K562 (cell line): ENCODE data around the gene TMEM184B. TPM values are rescaled to one million over a fixed set of nuclear protein-coding genes. Genes with fewer than 3 reads are reported as not detected.

Source experiments
- ATF1 ChIP-seq, 2 experiments: fragments of 450-650 bp in 1 of 2; IDR thresholded peaks; 2 replicates each; pipeline ENCODE4 v1.6.1; 2016; ENCODE audit warnings: missing compliant biosample characterization in 1 of 2, missing genetic modification characterization in 1 of 2
- ATF7 ChIP-seq: fragments of 450-650 bp; IDR thresholded peaks from 2 replicates; pipeline ENCODE4 v1.7.1; 2014; ENCODE audit warnings: mild to moderate bottlenecking, moderate library complexity
- E2F3 ChIP-seq: fragments of 250-450 bp; sonication (Bioruptor Pico); IDR thresholded peaks from 2 replicates; pipeline ENCODE4 v1.4.0; 2020; ENCODE audit warnings: mild to moderate bottlenecking
- EP400 ChIP-seq: fragments of 450-650 bp; IDR thresholded peaks from 2 replicates; pipeline ENCODE4 v1.6.1; 2017; ENCODE audit warnings: antibody characterized with exemption, mild to moderate bottlenecking, moderate library complexity
- FOXP1 ChIP-seq: sonication (generic); formaldehyde crosslinking; IDR thresholded peaks from 2 replicates; pipeline ENCODE4 v1.8.0; 2022; ENCODE audit warnings: mild to moderate bottlenecking, missing genetic modification reagents
- GATA2 ChIP-seq: sonication (generic); formaldehyde crosslinking; IDR thresholded peaks from 2 replicates; pipeline ENCODE4 v1.4.0; 2020; ENCODE audit warnings: mild to moderate bottlenecking, missing genetic modification reagents
- HDGF ChIP-seq: fragments of 450-650 bp; IDR thresholded peaks from 2 replicates; pipeline ENCODE4 v1.6.1; 2016
- HEY1 ChIP-seq: fragments of 250-450 bp; sonication (Bioruptor Pico); IDR thresholded peaks from 2 replicates; pipeline ENCODE4 v1.5.0; 2020; ENCODE audit warnings: mild to moderate bottlenecking, moderate library complexity, borderline replicate concordance
- ILK ChIP-seq: fragments of 450-650 bp; IDR thresholded peaks from 2 replicates; pipeline ENCODE4 v1.6.1; 2016; ENCODE audit warnings: missing genetic modification characterization, low read depth, mild to moderate bottlenecking, missing compliant biosample characterization, moderate library complexity, borderline replicate concordance
- KDM2B ChIP-seq: fragments of 250-450 bp; sonication (Bioruptor Pico); IDR thresholded peaks from 2 replicates; pipeline ENCODE4 v1.8.0; 2021; ENCODE audit warnings: mild to moderate bottlenecking, moderate library complexity
- KDM5B ChIP-seq: fragments of 200-600 bp; sonication (generic); IDR thresholded peaks from 2 replicates; pipeline ENCODE4 v1.6.1; 2012; ENCODE audit warnings: low read depth, mild to moderate bottlenecking, moderate library complexity, low read length, control low read depth, inconsistent platforms; ENCODE audit not compliant: insufficient replicate concordance
- LEF1 ChIP-seq: fragments of 450-650 bp; IDR thresholded peaks from 2 replicates; pipeline ENCODE4 v1.6.1; 2016; ENCODE audit warnings: mild to moderate bottlenecking
- NCOA6 ChIP-seq: fragments of 450-650 bp; IDR thresholded peaks from 2 replicates; pipeline ENCODE4 v1.6.1; 2017; ENCODE audit warnings: mild to moderate bottlenecking
- NCOR1 ChIP-seq: fragments of 450-650 bp; IDR thresholded peaks from 2 replicates; pipeline ENCODE4 v1.6.1; 2016; ENCODE audit warnings: mild to moderate bottlenecking, moderate library complexity
- POU5F1 ChIP-seq: fragments of 150-350 bp; IDR thresholded peaks from 2 replicates; pipeline ENCODE4 v1.6.1; 2014; ENCODE audit warnings: borderline replicate concordance, low read length, low read depth, mild to moderate bottlenecking; ENCODE audit not compliant: partially characterized antibody
- SAP30 ChIP-seq: fragments of 200-600 bp; sonication (generic); IDR thresholded peaks from 2 replicates; pipeline ENCODE4 v1.6.1; 2012; ENCODE audit warnings: borderline replicate concordance, low read depth, mild to moderate bottlenecking, moderate library complexity, low read length, control low read depth, inconsistent platforms; ENCODE audit not compliant: insufficient read depth, poor library complexity, severe bottlenecking
- SMARCB1 ChIP-seq: IDR thresholded peaks from 2 replicates; pipeline ENCODE4 v1.6.1; 2011; ENCODE audit warnings: improper control_type of control experiment, low read depth; ENCODE audit not compliant: insufficient read length
- ZNF12 ChIP-seq: sonication (generic); formaldehyde crosslinking; IDR thresholded peaks from 2 replicates; pipeline ENCODE4 v1.4.0; 2020; ENCODE audit warnings: mild to moderate bottlenecking, missing genetic modification reagents
- ZNF282 ChIP-seq: sonication (generic); formaldehyde crosslinking; IDR thresholded peaks from 2 replicates; pipeline ENCODE4 v1.8.1; 2023; ENCODE audit warnings: missing genetic modification reagents
- ZNF431 ChIP-seq: sonication (generic); formaldehyde crosslinking; IDR thresholded peaks from 2 replicates; pipeline ENCODE4 v1.8.0; 2022; ENCODE audit warnings: mild to moderate bottlenecking, missing genetic modification reagents
- ZNF75A ChIP-seq: fragments of 450-650 bp; formaldehyde crosslinking; IDR thresholded peaks from 2 replicates; pipeline ENCODE4 v1.4.0; 2020; ENCODE audit warnings: mild to moderate bottlenecking
- ZNF785 ChIP-seq: fragments of 250-450 bp; sonication (Bioruptor Pico); IDR thresholded peaks from 2 replicates; pipeline ENCODE4 v1.4.0; 2020; ENCODE audit warnings: mild to moderate bottlenecking
- ZSCAN32 ChIP-seq: fragments of 450-650 bp; formaldehyde crosslinking; IDR thresholded peaks from 2 replicates; pipeline ENCODE4 v1.4.0; 2020; ENCODE audit warnings: mild to moderate bottlenecking, moderate library complexity
- polyA plus RNA-seq, 8 experiments: library from polyadenylated mRNA; depleted of rRNA in 4 of 8; stranded (reverse) in 5 of 8; unstranded in 3 of 8; fragments of >200 nt; fragmentation: Nextera tagmentation in 2 of 8; fragmentation: Illumina TruSeq in 1 of 8; extraction: Ambion mirVana in 2 of 8; extraction: Trizol in 1 of 8; gene quantifications; 2 replicates each; pipeline versions ENCODE4 v1.2.1 to v1.2.3, GENCODE V29; 2011 to 2014; ENCODE audit warnings: inconsistent platforms in 1 of 8, missing spikeins in 1 of 8
- total RNA-seq, 7 experiments: library from RNA; depleted of rRNA in 6 of 7; stranded (reverse); fragments of >200 nt in 6 of 7; fragmentation: Illumina TruSeq in 2 of 7; extraction: Trizol in 2 of 7; gene quantifications; 2 replicates each; pipeline versions ENCODE4 v1.2.1 to v1.2.3, GENCODE V29; 2011 to 2021; ENCODE audit warnings: low replicate concordance in 1 of 7
- TF ChIP-seq, protein P1 (sequence below): IDR thresholded peaks from 2 replicates; pipeline ENCODE4 v1.6.1; 2016; ENCODE audit warnings: missing genetic modification characterization, missing compliant biosample characterization
- TF ChIP-seq, protein P2 (sequence below): sonication (generic); formaldehyde crosslinking; IDR thresholded peaks from 2 replicates; pipeline ENCODE4 v1.8.0; 2022; ENCODE audit warnings: mild to moderate bottlenecking, missing genetic modification reagents
- TF ChIP-seq, protein P3 (sequence below): sonication (generic); formaldehyde crosslinking; IDR thresholded peaks from 2 replicates; pipeline ENCODE4 v1.8.1; 2023; ENCODE audit warnings: mild to moderate bottlenecking, missing genetic modification reagents
- TF ChIP-seq, protein P4 (sequence below): fragments of 450-650 bp; IDR thresholded peaks from 2 replicates; pipeline ENCODE4 v1.6.1; 2016; ENCODE audit warnings: missing biosample characterization, missing genetic modification characterization

The TMEM184B gene
- total and polyA plus RNA-seq, 9 of the 15 experiments (the other 6 are each of a cell fraction or from before 2014, with no cell fraction given) = 0.31 to 25.1 (median 6.2) TPM

DNA sequence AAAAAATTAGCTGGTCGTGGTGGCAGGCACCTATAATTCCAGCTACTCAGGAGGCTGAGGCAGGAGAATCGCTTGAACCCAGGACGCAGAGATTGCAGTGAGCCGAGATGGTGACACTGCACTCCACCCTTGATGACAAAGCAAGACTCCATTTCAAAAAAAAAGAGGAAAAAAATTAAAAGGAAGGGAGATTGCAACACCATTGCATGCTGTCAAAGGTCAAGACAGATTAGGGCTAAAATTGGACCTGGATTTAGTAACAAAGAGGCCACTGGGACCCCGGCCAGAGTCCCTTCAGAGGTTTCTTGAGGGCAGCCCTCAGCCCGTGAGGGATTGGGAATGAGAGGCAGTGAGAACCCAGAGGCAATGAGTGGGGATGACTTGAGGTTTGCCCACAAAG lies 79.2 kb downstream of the TMEM184B start (continued):
- TF ChIP-seq, protein P1, sequence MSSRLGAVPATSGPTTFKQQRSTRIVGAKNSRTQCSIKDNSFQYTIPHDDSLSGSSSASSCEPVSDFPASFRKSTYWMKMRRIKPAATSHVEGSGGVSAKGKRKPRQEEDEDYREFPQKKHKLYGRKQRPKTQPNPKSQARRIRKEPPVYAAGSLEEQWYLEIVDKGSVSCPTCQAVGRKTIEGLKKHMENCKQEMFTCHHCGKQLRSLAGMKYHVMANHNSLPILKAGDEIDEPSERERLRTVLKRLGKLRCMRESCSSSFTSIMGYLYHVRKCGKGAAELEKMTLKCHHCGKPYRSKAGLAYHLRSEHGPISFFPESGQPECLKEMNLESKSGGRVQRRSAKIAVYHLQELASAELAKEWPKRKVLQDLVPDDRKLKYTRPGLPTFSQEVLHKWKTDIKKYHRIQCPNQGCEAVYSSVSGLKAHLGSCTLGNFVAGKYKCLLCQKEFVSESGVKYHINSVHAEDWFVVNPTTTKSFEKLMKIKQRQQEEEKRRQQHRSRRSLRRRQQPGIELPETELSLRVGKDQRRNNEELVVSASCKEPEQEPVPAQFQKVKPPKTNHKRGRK = no peak
- TF ChIP-seq E2F3 (CRISPR knock-in tag) (no peak), KDM2B (CRISPR knock-in tag) (no peak), ZNF785 (CRISPR knock-in tag) (no peak), ZNF282 (CRISPR knock-in tag) (no peak), ATF1 (CRISPR knock-in tag; IDR thresholded peaks at IDR 0.05) (no peak), ATF1 (tag; IDR thresholded peaks at IDR 0.05) (no peak), GATA2 (no peak), ILK (no peak), ZNF75A (CRISPR knock-in tag) (no peak), HEY1 (no peak), ZNF431 (CRISPR knock-in tag) (no peak), FOXP1 (CRISPR knock-in tag) (no peak), SMARCB1 (no peak), NCOR1 (peak; percentile 17; the same call in 1 of the 2 replicates), POU5F1 (no peak), NCOA6 (no peak), KDM5B (no peak), SAP30 (no peak), ZSCAN32 (CRISPR knock-in tag) (no peak), HDGF (no peak), ZNF12 (CRISPR knock-in tag) (no peak), LEF1 (peak; percentile 60; the same call in 1 of the 2 replicates), EP400 (0 out of 2 replicates have a peak, but pooled peaks have one; percentile 28), ATF7 (peak; percentile 42; the same call in 1 of the 2 replicates)
- TF ChIP-seq, protein P2, sequence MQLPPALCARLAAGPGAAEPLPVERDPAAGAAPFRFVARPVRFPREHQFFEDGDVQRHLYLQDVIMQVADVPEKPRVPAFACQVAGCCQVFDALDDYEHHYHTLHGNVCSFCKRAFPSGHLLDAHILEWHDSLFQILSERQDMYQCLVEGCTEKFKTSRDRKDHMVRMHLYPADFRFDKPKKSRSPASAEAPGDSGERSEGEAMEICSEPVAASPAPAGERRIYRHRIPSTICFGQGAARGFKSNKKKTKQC (CRISPR knock-in tag) = no peak
- TF ChIP-seq, protein P3, sequence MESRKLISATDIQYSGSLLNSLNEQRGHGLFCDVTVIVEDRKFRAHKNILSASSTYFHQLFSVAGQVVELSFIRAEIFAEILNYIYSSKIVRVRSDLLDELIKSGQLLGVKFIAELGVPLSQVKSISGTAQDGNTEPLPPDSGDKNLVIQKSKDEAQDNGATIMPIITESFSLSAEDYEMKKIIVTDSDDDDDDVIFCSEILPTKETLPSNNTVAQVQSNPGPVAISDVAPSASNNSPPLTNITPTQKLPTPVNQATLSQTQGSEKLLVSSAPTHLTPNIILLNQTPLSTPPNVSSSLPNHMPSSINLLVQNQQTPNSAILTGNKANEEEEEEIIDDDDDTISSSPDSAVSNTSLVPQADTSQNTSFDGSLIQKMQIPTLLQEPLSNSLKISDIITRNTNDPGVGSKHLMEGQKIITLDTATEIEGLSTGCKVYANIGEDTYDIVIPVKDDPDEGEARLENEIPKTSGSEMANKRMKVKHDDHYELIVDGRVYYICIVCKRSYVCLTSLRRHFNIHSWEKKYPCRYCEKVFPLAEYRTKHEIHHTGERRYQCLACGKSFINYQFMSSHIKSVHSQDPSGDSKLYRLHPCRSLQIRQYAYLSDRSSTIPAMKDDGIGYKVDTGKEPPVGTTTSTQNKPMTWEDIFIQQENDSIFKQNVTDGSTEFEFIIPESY (CRISPR knock-in tag) = no peak
- TF ChIP-seq, protein P4, sequence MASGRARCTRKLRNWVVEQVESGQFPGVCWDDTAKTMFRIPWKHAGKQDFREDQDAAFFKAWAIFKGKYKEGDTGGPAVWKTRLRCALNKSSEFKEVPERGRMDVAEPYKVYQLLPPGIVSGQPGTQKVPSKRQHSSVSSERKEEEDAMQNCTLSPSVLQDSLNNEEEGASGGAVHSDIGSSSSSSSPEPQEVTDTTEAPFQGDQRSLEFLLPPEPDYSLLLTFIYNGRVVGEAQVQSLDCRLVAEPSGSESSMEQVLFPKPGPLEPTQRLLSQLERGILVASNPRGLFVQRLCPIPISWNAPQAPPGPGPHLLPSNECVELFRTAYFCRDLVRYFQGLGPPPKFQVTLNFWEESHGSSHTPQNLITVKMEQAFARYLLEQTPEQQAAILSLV (tag) = 0 out of 2 replicates have a peak, but pooled peaks have one; percentile 20
